Rectal smooth muscle tissue (tissue), 1 donor: ENCODE data around the gene GTF2E1.
"Not testable (repeated sequence)": the region's sequence is repeated elsewhere in the genome, so short reads cannot be mapped to it uniquely, and the experiment has no call there.

Experiments used
- H3K27ac ChIP-seq: one replicate; pipeline ENCODE4 v1.7.0; 2013; ENCODE audit warnings: low read depth, low read length, inconsistent platforms
- H3K27me3 ChIP-seq: one replicate; pipeline ENCODE4 v1.7.0; 2013; ENCODE audit warnings: low read length; ENCODE audit not compliant: control insufficient read depth, insufficient read depth
- H3K36me3 ChIP-seq: one replicate; pipeline ENCODE4 v1.7.0; 2013; ENCODE audit warnings: low read length; ENCODE audit not compliant: control insufficient read depth, insufficient read depth
- H3K4me1 ChIP-seq: one replicate; pipeline ENCODE4 v1.7.0; 2013; ENCODE audit warnings: low read length; ENCODE audit not compliant: control insufficient read depth, insufficient read depth
- H3K4me3 ChIP-seq: one replicate; pipeline ENCODE4 v1.7.0; 2013; ENCODE audit warnings: low read length
- H3K9ac ChIP-seq: one replicate; pipeline ENCODE4 v1.7.0; 2013; ENCODE audit warnings: low read length

Gene GTF2E1

DNA sequence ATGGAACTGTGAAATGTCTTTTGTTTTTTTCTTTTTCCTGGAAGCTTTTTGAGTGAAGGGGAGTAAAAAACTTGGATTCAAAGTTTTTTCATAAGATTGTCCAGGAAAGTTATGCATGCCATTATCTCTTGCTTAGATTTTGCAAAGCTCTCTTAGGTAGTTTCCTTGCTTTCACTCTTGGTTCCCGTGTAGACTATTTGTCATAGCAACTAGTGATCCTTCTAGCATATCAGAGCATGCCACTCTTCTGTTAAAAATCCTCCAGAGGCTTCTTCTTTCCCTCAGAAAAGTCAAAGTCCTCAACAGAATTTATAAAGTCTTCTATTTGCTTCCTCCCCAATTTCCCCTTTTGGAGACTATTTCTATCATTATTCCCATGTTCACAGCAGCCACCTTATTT, 21.1 kb downstream of the GTF2E1 start:
- Histone ChIP-seq H3K27me3 (no peaks in the 10 kb centered on the region), H3K27ac (no peak overlapping the region), H3K4me3 (no peak overlapping the region), H3K9ac (no peak overlapping the region), H3K36me3 (no peaks in the 10 kb centered on the region), H3K4me1 (peaks cover 5% of the 10 kb centered on the region)

DNA sequence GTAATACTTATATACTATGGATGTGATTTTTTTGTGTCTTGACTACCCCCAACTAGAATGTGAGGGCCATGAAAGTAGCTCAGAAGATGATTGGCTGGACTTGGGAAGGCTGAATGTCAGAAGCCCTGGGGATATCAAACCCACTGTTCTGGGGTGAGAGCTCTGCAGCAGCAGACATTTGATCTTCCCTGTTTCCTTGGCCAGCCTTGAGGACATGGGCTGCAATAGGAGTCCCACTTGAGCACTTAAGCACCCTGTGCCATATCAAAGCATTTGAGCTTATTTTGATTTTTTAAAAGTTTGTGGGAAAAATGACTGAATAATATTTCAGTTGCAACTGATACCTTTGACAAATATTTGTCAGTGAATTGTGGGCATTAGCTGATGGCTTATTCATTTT, 21.7 kb downstream of the GTF2E1 start:
- H3K4me1 ChIP-seq, result peaks cover 5% of the 10 kb centered on the region
- H3K36me3 ChIP-seq, result no peaks in the 10 kb centered on the region
- H3K27ac ChIP-seq, result no peak overlapping the region
- no peak overlapping the region for H3K9ac ChIP-seq
- no peak overlapping the region for H3K4me3 ChIP-seq
- H3K27me3 ChIP-seq, result no peaks in the 10 kb centered on the region

DNA sequence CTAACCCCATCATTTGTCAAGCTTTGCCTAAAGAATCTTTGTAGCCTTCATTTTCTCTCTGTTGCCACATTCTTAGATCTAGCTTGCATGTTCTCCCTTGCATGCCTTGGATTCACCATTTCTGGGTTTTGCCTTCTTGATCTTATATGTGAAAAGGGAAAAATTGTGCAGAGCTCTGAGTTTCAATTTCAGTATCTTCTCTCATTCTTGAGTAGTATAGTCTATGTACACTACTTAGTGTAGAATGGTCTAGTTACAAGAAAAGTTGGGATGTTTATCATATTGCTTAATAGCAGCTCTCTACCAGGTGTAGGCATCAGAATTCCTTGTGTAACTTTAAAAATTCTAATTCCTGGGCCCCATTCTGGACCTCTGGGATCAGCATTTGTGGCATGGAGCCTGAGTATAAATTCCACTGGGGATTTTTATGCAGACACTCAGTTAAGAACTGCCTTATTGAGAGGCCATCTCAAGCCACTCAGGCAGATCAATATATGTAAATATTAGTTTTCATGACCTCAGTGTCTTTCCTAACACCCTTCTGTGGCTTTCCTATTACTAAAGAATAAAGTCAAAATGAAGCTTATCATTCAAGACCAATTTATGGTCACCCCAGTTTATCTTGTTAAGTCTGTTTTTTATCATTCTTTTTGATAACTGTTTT, 23.4 kb downstream of the GTF2E1 start:
- Histone ChIP-seq H3K36me3 (no peaks in the 10 kb centered on the region), H3K4me3 (no peak overlapping the region), H3K27me3 (no peaks in the 10 kb centered on the region), H3K27ac (no peak overlapping the region), H3K4me1 (peaks cover 5% of the 10 kb centered on the region), H3K9ac (no peak overlapping the region)

DNA sequence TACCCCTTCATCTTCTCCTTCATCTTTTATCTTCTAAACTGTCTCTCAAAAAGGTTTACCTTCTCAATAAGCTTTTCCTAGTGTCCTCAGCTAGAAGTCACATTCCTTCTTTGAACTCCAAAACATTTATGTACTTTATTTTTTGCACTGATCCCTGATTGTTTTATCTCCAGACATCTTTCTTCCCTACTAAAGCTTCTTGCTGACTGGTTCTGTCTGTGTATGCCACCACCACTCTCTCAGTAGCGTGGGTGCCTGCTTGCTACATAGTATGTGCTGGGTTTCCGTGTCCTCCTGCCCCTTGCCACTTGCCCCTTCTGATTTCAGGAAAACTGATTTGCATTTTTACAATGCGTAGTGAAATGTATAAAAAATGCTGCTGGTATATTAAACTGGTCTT, 24.0 kb downstream of the GTF2E1 start:
- Histone ChIP-seq H3K4me1 (peaks cover 5% of the 10 kb centered on the region), H3K36me3 (no peaks in the 10 kb centered on the region), H3K27me3 (no peaks in the 10 kb centered on the region), H3K9ac (no peak overlapping the region), H3K27ac (no peak overlapping the region), H3K4me3 (no peak overlapping the region)

DNA sequence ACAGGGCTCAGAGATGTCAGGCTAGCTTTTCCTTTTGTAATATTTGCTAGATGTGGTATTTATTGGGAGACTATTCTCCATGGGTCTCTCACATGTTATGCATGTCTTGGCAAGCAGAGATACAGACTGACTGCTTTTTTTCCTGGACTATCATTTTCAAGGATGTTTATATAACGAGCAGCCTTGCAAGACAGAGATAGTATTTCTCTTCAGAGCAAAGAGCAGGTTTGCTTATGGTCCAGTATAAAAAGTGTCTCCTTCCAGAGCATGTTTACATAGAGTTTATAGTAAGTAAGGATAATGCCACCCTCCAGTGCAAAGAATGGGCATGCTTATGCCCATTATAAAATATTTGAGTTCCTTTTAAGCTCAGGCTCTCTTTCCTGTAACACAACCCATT, 24.6 kb downstream of the GTF2E1 start:
- Histone ChIP-seq H3K36me3 (no peaks in the 10 kb centered on the region), H3K4me1 (peaks cover 5% of the 10 kb centered on the region), H3K27ac (no peak overlapping the region), H3K27me3 (no peaks in the 10 kb centered on the region), H3K4me3 (no peak overlapping the region), H3K9ac (no peak overlapping the region)

DNA sequence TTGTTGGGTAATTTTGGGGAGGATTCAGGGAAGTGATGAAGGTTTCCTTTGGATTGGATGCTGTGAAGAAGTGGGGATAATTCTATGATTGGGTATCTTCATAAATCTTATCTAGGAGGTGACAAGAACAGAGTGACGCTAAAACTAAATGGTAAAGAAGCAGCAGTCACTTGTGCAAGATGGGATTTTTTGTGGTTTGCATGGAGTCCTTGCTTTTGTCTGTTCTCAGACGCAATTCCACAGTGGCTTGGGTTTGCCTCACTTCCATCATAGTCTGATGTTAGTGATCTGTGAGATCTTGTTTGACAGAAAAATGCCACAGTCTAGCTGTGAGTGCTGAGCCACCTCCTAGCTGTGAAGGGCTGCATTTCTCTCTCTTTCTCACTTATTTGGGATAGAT, 26.9 kb downstream of the GTF2E1 start:
- H3K4me1 ChIP-seq, result peaks cover 5% of the 10 kb centered on the region
- peaks cover 3% of the 10 kb centered on the region for H3K36me3 ChIP-seq
- H3K9ac ChIP-seq, result no peak overlapping the region
- H3K4me3 ChIP-seq, result no peak overlapping the region
- no peaks in the 10 kb centered on the region for H3K27me3 ChIP-seq
- no peak overlapping the region for H3K27ac ChIP-seq

DNA sequence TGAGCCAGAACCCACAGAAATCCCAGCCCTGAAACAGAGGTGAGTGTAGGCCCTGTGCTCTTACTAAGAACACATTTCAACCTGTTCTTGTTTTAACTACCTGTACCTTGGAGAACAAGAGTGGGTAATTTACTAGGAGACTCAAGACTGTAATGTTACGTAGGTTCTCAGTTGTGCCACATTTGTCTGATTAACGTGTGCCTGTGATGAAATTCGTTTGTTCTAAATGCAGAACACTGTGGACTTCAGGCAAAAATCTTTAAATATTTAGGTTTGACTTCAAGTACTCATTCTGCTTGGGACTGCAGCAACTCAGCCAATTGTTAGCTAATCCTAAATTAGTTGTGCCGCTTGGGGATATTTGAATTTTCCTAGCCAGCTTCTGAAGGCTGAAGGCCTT, 28.3 kb downstream of the GTF2E1 start:
- Histone ChIP-seq H3K4me3 (no peak overlapping the region), H3K9ac (no peak overlapping the region), H3K27ac (no peak overlapping the region), H3K36me3 (peaks cover 3% of the 10 kb centered on the region), H3K4me1 (peaks cover 5% of the 10 kb centered on the region), H3K27me3 (no peaks in the 10 kb centered on the region)

DNA sequence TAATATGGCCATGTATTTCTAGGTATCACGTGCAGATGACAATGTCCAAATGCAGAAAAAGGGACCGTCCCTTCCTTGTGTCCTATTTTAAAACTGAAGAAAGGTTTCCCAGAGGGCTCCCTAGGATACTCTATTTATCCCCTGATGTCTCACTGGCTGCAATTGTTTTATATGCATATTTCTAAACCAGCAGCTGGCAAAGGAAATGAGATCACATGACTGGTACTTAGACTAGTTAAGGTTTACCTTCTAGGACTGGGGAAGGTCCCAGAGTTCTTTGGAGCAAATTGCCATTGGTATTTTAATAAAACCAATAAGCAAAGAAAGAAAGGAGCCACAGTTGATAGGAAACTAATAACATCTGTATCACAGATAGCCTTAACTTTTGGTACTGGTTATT, 29.5 kb downstream of the GTF2E1 start:
- Histone ChIP-seq H3K4me1 (peaks cover 2% of the 10 kb centered on the region), H3K27ac (no peak overlapping the region), H3K4me3 (no peak overlapping the region), H3K27me3 (no peaks in the 10 kb centered on the region), H3K9ac (no peak overlapping the region), H3K36me3 (peaks cover 7% of the 10 kb centered on the region)

DNA sequence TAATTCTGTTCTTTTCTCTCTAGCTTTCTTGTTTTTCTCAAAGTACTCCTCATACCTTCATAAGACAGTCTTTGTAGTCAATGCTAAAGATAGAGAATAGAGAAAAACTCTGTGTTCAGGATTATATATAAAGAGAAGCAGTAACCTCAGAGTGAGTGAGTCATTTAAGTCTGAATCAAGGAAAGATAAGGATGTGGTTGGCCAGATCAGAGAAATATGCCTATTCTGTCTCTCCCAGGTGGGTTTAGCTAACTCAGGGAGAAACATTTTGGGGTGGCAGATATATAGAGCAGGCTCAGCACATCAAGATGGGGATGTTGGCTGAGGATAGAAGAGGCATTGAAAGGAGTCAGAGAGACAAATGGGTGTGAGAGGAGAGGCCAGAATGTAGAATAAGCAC, 31.4 kb downstream of the GTF2E1 start:
- Histone ChIP-seq H3K27ac (no peak overlapping the region), H3K4me3 (no peak overlapping the region), H3K36me3 (peaks cover 7% of the 10 kb centered on the region), H3K9ac (no peak overlapping the region), H3K4me1 (no peaks in the 10 kb centered on the region), H3K27me3 (no peaks in the 10 kb centered on the region)

DNA sequence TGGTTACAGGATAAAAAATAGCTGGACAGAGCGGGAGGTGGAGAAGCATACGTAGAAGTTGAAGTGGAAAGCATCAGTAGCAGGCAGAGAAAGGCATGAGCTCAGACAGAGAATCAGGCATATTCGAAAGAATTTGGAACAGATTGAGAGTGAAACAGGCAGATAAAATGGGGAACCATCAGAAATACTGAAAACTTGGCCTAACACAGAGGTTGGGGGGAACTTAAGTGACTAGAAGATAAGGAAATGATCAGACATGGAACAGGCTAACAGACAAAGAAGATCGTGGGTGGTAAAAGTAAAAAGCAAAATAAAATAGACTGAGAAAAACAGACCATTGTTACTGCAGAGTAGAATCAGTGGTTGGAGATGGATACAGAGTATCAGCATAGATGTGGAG, 32.9 kb downstream of the GTF2E1 start:
- Histone ChIP-seq H3K4me1 (no peaks in the 10 kb centered on the region), H3K27me3 (no peaks in the 10 kb centered on the region), H3K4me3 (no peak overlapping the region), H3K27ac (no peak overlapping the region), H3K36me3 (peaks cover 7% of the 10 kb centered on the region), H3K9ac (no peak overlapping the region)

DNA sequence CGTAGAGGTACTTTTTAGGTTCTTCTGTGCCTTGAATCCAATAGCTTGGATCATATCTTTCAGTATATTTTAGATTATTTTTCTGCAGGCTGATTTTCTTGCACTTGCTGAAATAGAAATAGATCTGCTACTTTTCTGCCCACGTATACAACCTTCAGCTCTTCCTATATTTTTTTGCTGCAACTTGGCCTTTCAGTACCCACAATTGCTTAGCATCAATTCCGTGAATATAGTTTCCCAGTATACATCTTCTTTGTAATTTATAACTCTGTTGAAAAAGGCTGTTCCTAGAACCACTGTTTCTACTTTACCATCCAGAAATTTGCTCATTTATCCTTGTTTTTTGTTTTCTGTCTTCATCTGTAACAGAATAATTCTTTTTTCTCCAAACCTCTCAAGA, 36.2 kb downstream of the GTF2E1 start:
- no peaks in the 10 kb centered on the region for H3K4me1 ChIP-seq
- H3K27ac ChIP-seq, result no peak overlapping the region
- peaks cover 10% of the 10 kb centered on the region for H3K36me3 ChIP-seq
- no peaks in the 10 kb centered on the region for H3K27me3 ChIP-seq
- H3K4me3 ChIP-seq, result no peak overlapping the region
- no peak overlapping the region for H3K9ac ChIP-seq

DNA sequence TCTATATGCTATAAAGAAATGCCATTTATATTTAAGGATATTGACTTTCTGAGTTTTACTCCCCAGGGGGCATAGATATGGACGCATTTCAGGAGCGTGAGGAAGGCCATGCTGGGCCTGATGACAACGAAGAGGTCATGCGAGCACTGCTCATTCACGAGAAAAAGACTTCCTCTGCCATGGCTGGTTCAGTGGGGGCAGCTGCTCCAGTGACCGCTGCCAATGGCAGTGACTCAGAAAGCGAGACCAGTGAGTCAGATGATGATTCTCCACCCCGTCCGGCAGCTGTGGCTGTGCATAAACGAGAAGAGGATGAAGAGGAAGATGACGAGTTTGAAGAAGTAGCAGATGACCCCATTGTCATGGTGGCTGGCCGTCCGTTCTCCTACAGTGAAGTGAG, 38.4 kb downstream of the GTF2E1 start:
- Histone ChIP-seq H3K27me3 (no peaks in the 10 kb centered on the region), H3K9ac (no peak overlapping the region), H3K4me3 (no peak overlapping the region), H3K4me1 (no peaks in the 10 kb centered on the region), H3K27ac (no peak overlapping the region), H3K36me3 (peaks cover 10% of the 10 kb centered on the region)

DNA sequence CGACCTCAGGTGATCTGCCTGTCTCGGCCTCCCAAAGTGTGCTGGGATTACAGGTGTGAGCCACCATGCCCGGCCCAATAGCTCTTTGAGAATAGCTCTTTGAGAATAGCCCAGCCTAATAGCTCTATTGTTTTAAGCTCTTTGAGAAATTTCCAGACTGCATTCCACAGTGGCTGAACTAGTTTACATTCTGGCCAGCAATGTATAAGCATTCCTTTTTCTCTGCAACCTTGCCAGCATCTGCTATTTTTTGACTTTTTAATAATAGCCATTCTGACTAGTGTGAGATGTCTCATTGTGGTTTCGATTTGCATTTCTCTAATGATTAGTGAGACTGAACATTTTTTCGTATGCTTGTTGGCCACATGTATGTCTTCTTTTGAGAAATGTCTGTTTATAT, 43.3 kb downstream of the GTF2E1 start:
- not testable (repeated sequence) for H3K36me3 ChIP-seq, H3K4me1 ChIP-seq, H3K9ac ChIP-seq, H3K27me3 ChIP-seq, H3K27ac ChIP-seq, H3K4me3 ChIP-seq
